Kidney (tissue), 14 donors: ENCODE data around the gene ASTN2. TPM values are rescaled to one million over a fixed set of nuclear protein-coding genes. Genes with fewer than 3 reads are reported as not detected.
A peak's percentile ranks its signal among the peaks of the same experiment; 100 is the strongest.

ENCODE experiments used
- DNase-seq, 5 donors: peaks; one replicate each; pipeline ENCODE4 v3.0.0-alpha.2; 2013 to 2020
- FAIRE-seq: peaks from 2 replicates; lab custom pipeline; 2012; peaks lifted over from hg19 to GRCh38; lab: Jason Lieb, UNC
- H3K27ac ChIP-seq, 2 donors: one replicate each; pipeline ENCODE4 v1.7.0; 2013; ENCODE audit warnings: low read depth in 2 of 2, low read length in 2 of 2, inconsistent platforms in 1 of 2
- H3K27me3 ChIP-seq: one replicate; pipeline ENCODE4 v1.7.1; 2013; ENCODE audit warnings: low read length, inconsistent platforms; ENCODE audit not compliant: control insufficient read depth, insufficient read depth
- H3K36me3 ChIP-seq, 3 donors: one replicate each; pipeline versions ENCODE4 v1.7.0 to v1.7.1; 2013; ENCODE audit warnings: low read length in 3 of 3, control low read depth in 1 of 3, inconsistent platforms in 1 of 3; ENCODE audit not compliant: insufficient read depth in 3 of 3, control insufficient read depth in 2 of 3
- H3K4me1 ChIP-seq, 3 donors: one replicate each; pipeline versions ENCODE4 v1.7.0 to v1.7.1; 2013; ENCODE audit warnings: low read length in 3 of 3, inconsistent platforms in 1 of 3, low read depth in 1 of 3; ENCODE audit not compliant: control insufficient read depth in 2 of 3, insufficient read depth in 2 of 3
- H3K4me3 ChIP-seq, 3 donors: one replicate each; pipeline versions ENCODE4 v1.7.0 to v1.8.1; 2013; ENCODE audit warnings: low read length in 3 of 3, control low read depth in 1 of 3, inconsistent platforms in 1 of 3
- H3K9ac ChIP-seq, 3 donors: one replicate each; pipeline versions ENCODE4 v1.7.0 to v1.7.1; 2013; ENCODE audit warnings: low read length in 3 of 3, control low read depth in 1 of 3, inconsistent platforms in 1 of 3
- H3K9me3 ChIP-seq, 3 donors: one replicate each; pipeline versions ENCODE4 v1.7.0 to v1.7.1; 2013; ENCODE audit warnings: low read length in 3 of 3, control low read depth in 1 of 3, inconsistent platforms in 1 of 3; ENCODE audit not compliant: control insufficient read depth in 2 of 3, insufficient read depth in 1 of 3
- CTCF ChIP-seq: IDR thresholded peaks from 3 replicates; pipeline ENCODE4 v1.5.1; 2012; ENCODE audit warnings: mild to moderate bottlenecking, moderate library complexity, borderline replicate concordance; ENCODE audit not compliant: insufficient read depth; ENCODE audit errors: extremely low read depth
- intact Hi-C: fragments of 100-400 bp; cut with DNase I; formaldehyde crosslinking; loops from one replicate; pipeline ENCODE4 v1.11.1; 2022
- polyA plus RNA-seq: library from polyadenylated mRNA; stranded (reverse); fragments of 350-450 nt; fragmentation: Illumina TruSeq; extraction: RNeasy Lipid Tissue Mini Kit (QIAGEN cat#74804); gene quantifications from one replicate; pipeline ENCODE4 v1.2.3, GENCODE V29; 2014; ENCODE audit warnings: low read depth, low replicate concordance; ENCODE audit not compliant: insufficient read depth
- total RNA-seq: library from RNA; stranded (reverse); fragmentation: NEBNext Ultra II Directional; extraction: Animal tissue kit (Norgen Biotek cat#: 25700); gene quantifications from one replicate; pipeline ENCODE4 v1.2.1, GENCODE V29; 2021
- donor health status: control.
- donor health status: control.
- donor health status: control.
- donor health status: control.
- donor health status: control.
- donor health status: DM: yes; HTN: yes; CAD: no.
- donor health status: Normal renal cell carcinoma (clear cell type).

ASTN2 gene
- total and polyA plus RNA-seq, 2 donors from 2014 or later = 7.6 to 11.5 TPM

- no peaks in the 10 kb centered on the region for H3K4me1 ChIP-seq
- no peak for FAIRE-seq
- intact Hi-C loops = no loop called here
- DNase-seq = no peak
- H3K9ac ChIP-seq = no peak overlapping the region
- no peaks in the 10 kb centered on the region for H3K27me3 ChIP-seq
- no peak for TF ChIP-seq CTCF
- H3K36me3 ChIP-seq = no peaks in the 10 kb centered on the region
- H3K27ac ChIP-seq = no peak overlapping the region
- H3K4me3 ChIP-seq = no peak overlapping the region
- no peaks in the 10 kb centered on the region for H3K9me3 ChIP-seq
Observed at GRCh38 chr9:116632990-116633838, 781.6 kb downstream of the ASTN2 start.

- Histone ChIP-seq H3K27me3 (no peaks in the 10 kb centered on the region), H3K9me3 (no peaks in the 10 kb centered on the region), H3K4me3 (no peak overlapping the region), H3K9ac (no peak overlapping the region), H3K27ac (no peak overlapping the region), H3K36me3 (no peaks in the 10 kb centered on the region), H3K4me1 (no peaks in the 10 kb centered on the region)
- FAIRE-seq (no peak), DNase-seq (no peak)
- intact Hi-C loops = no loop called here
- no peak for TF ChIP-seq CTCF
Observed at GRCh38 chr9:116629634-116630033, 785.2 kb downstream of the ASTN2 start.

- no peak overlapping the region for H3K27ac ChIP-seq
- H3K9ac ChIP-seq = no peak overlapping the region
- peak in 2 of 5 donors; percentile 18 to 44 for DNase-seq
- H3K36me3 ChIP-seq = no peaks in the 10 kb centered on the region
- H3K27me3 ChIP-seq = no peaks in the 10 kb centered on the region
- H3K4me3 ChIP-seq = no peak overlapping the region
- FAIRE-seq = no peak
- no peaks in the 10 kb centered on the region for H3K9me3 ChIP-seq
- intact Hi-C loops = no loop called here
- no peak for TF ChIP-seq CTCF
- peaks cover 0 to under 1% (median 0%) of the 10 kb centered on the region in 3 donors for H3K4me1 ChIP-seq
Observed at GRCh38 chr9:116628716-116629115, 786.1 kb downstream of the ASTN2 start.
